PC-9 (cell line): Measurements from ENCODE around the gene KCNK2.

Experiments used
- EZH2 ChIP-seq: fragments of 200-600 bp; sonication (generic); IDR thresholded peaks from 2 replicates; pipeline ENCODE4 v1.8.0; 2017; ENCODE audit warnings: antibody characterized with exemption, low read depth
- TF ChIP-seq, protein P1 (sequence below): fragments of 200-600 bp; sonication (generic); conservative IDR thresholded peaks from 2 replicates; pipeline ENCODE4 v1.6.1; 2017; ENCODE audit warnings: mixed run types, antibody characterized with exemption, mild to moderate bottlenecking, moderate library complexity

DNA sequence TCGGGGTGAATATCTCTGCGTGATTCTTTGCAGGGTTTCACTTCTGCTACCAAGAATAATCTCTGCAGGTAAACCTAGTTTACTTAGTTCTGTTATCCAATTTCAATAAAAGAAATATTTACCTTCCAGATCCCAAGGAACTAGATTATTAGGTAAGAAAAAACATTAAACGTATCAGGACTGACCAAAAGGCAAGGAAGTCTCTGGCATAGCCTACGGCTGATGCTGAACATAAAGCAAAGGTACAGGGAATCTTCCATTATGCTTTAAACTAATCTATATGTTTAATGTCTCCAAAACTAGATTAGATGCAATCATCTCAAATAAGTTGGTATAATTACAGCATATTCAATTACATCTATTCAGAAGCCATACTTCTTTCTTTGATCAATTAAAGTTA lies 168.9 kb downstream of the KCNK2 start:
- TF ChIP-seq, protein P1, sequence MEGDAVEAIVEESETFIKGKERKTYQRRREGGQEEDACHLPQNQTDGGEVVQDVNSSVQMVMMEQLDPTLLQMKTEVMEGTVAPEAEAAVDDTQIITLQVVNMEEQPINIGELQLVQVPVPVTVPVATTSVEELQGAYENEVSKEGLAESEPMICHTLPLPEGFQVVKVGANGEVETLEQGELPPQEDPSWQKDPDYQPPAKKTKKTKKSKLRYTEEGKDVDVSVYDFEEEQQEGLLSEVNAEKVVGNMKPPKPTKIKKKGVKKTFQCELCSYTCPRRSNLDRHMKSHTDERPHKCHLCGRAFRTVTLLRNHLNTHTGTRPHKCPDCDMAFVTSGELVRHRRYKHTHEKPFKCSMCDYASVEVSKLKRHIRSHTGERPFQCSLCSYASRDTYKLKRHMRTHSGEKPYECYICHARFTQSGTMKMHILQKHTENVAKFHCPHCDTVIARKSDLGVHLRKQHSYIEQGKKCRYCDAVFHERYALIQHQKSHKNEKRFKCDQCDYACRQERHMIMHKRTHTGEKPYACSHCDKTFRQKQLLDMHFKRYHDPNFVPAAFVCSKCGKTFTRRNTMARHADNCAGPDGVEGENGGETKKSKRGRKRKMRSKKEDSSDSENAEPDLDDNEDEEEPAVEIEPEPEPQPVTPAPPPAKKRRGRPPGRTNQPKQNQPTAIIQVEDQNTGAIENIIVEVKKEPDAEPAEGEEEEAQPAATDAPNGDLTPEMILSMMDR = no peak
- TF ChIP-seq EZH2 = no peak
